GM19438 (cell line): ENCODE results near the gene SPIN1.
A peak's percentile ranks its signal among the peaks of the same experiment; 100 is the strongest.

Experiments
- ATAC-seq: cut with Tn5 transposase; IDR thresholded peaks from one replicate; pipeline ENCODE4 v1.9.1; 2021; ENCODE audit warnings: low read depth; ENCODE audit not compliant: unreplicated experiment

The SPIN1 gene

GRCh38 chr9:88387552-88388202, 567 bp upstream of the SPIN1 start:
- peak; percentile 14 for ATAC-seq

GRCh38 chr9:88388886-88389605, 802 bp downstream of the SPIN1 start:
- peak; percentile 29 for ATAC-seq

- no peak for ATAC-seq
These were observed 2.2 kb downstream of the SPIN1 start for GRCh38 chr9:88390371-88390990.

GRCh38 chr9:88391236-88391635, 3.0 kb downstream of the SPIN1 start:
- no peak for ATAC-seq

DNA sequence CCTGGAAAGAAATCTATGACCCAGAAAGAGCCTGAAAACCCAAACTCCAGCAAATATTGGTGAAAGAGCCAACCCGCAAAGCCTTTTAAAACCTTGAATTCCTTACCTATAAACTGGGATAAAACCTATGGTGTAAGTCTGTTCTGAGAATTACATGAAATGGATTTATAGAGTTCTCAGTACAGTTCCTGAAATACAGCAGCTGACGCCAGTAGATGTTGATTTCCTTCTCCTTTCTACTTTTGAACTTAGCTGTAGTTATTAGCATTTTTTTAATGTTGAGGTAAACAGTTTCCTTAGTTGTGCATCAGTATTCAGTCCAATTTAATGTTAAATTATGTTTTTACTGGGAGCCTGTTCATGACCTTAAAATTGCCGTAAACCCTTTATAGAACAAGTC, 3.7 kb downstream of the SPIN1 start:
- no peak for ATAC-seq

DNA sequence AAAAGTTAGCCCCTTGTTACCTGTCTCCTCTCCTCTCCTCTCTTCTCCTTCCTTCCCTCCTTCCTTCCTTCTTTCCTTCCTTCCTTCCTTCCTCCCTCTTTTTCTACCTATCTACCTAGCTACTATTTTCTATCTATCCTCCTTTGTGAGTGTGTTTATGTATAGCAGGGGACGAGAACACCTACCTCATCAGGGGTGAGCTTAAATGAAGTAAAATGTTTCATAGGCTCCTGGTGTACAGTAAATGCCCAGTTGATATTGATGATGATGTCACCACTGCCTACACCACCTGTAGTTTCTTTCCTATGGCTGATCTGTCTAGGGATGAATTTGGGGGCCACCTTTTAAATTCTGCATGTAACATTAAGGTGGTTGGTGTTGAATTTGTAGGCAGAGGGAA, 4.3 kb downstream of the SPIN1 start:
- no peak for ATAC-seq

DNA sequence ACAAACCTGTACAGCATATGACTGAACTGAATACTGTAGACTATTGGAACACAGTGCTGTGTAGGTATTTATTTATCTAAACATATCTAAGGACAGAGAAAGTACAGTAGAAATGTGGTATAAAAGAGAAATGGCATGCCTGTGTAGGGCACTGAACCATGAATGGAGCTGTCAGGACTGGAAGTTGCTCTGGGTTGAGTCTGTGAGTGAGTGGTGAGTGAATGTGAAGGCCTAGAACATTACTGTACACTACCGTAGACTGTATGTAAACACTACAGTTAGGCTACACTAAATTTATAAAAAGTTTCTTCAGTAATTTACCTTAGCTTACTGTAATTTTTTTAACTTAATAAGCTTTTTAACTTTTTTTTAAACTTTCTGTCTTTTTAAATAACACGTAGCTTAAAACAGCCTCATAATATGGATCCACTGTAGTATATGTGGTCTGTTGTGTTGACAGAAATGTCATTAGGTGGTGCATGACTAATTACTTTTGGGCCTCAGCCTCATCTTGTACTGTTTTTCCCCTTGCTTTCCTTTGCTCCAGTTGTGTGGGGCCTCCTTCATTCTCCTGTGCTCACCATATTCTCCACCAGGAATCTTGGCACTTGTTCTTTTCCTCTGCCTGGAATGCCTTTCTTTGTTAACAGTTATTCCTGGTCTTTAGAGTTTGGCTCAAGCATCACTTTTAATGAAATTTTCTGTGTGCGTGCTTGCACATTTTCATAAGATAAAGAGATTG, 8.8 kb downstream of the SPIN1 start:
- no peak for ATAC-seq

GRCh38 chr9:88398016-88398415, 9.8 kb downstream of the SPIN1 start:
- no peak for ATAC-seq

DNA sequence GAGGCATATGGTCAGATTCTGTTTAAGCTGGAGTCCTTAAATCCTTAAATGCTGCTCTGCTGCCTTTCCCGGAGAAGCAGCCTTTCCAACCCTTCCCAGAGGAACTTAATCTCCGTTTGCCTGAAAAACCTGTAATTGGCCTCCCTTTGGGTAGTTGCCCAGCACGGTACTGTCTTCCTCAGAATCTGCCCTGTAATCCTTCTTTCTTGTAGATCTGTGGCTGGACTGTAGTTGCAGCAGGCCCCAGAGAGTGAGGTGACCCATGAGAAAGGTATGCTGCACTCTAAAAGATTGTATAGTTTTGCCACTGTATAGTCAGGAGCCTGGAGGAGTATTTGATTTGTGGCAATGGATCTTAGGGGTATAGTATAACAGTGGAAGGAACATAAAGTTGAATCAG, 11.7 kb downstream of the SPIN1 start:
- ATAC-seq = no peak

DNA sequence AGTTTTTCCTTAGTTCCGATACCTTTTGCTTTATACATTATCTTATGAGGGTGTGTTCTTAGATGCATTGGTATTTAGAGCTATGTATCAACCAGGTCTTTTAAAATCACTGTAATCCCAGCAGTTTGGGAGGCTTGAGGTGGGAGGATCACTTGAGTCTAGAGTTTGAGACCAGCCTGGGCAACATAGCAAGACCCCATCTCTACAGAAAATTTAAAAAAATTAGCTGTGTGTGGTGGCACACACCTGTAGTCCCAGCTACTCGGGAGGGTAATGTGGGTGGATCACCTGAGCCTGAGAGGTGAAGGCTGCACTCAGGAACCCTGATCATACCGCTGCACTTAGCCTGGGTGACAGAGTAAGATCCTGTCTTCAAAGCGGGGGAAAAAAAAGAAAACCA, 15.1 kb downstream of the SPIN1 start:
- ATAC-seq = no peak

DNA sequence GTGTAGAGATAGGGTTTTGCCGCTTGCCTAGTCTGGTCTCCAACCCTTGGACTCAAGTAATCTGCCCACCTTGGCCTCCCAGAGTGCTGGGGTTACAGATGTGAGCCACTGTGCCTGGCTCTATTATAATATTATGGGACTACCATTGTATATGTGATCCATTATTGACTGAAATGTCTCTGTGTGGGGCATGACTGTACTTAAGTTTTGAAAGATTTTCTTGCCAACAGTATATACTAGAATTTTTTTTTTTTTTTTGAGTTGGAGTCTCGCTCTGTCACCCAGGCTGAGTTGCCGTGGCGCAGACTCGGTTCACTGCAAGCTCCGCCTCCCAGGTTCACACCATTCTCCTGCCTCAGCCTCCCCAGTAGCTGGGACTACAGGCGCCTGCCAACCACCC, 17.8 kb downstream of the SPIN1 start:
- no peak for ATAC-seq

DNA sequence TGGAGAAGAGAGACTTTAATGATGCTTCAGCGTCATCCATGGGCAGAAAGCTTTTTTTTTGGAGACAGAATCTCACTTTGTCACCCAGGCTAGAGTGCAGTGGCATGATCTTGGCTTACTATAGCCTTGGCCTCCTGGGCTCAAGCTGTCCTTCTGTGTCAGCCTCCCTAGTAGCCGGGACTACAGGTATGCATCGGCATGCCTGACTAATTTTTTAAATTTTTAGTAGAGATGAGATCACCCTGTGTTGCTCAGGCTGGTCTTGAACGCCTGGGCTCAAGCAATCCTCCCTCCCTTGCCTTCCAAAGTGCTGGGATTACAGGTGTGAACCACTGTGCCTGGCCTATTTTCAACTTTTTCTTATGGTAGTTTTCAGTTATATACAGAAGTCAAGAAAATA, 23.2 kb downstream of the SPIN1 start:
- no peak for ATAC-seq

- ATAC-seq = no peak
These were observed 26.1 kb downstream of the SPIN1 start for GRCh38 chr9:88414298-88414697.

- ATAC-seq = no peak
These were observed 29.8 kb downstream of the SPIN1 start for GRCh38 chr9:88418025-88418424.

- no peak for ATAC-seq
These were observed 30.7 kb downstream of the SPIN1 start for GRCh38 chr9:88418715-88419540.

DNA sequence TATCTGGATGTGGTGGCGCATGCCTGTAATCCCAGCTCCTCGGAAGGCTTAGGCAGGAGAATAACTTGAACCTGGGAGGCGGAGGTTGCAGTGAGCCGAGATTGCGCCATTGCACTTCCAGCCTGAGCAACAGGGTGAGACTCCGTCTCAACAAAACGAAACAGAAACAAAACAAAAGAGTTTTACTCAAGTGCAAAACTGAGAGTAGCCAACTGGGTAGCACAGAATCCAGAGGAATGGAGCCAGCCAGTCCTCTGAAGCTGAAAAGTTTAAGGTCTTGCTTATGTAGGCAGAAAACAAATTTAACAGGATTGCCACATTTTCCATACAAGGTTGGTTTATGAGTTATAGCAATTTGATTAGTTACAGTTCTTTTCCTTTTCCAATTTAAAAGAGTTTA, 32.0 kb downstream of the SPIN1 start:
- no peak for ATAC-seq

- ATAC-seq = no peak
These were observed 33.1 kb downstream of the SPIN1 start for GRCh38 chr9:88421348-88421747.

DNA sequence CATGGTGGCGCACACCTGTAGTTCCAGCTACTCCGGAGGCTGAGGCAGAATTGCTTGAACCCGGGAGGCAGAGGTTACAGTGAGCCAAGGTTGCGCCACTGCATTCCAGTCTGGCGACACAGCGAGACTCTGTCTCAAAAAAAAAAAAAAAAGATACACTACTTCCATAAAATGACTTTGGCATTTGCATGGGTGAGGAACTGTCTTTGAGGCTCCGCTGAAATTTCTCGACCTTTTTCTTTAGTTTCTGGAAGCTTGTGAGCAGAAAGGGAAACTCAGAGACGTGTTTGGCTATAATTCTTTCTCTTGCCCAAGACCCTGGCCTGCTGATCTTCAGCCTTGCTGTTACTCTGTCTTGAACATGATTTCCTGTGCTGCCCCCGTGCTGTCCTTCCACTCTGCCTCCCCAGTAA, 37.3 kb downstream of the SPIN1 start:
- ATAC-seq = no peak

DNA sequence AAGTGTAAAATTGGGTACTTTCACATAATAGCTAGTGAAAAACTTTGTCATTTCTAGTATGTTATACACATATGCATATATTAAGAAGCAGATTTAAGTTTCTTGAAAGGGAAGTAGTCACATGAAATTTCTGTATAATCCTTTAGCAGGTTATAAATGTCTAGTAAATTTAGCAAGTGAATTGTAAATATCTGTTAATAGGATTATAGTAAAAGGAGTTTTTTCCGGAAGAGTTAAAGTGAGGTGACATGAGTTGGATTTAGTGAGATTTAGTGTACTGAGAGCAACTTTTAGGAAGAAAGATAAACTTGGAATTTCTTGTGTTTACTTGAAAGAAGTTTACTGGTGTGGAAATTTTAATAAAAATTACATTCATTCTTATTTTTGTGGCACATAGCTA, 38.4 kb downstream of the SPIN1 start:
- ATAC-seq = no peak

GRCh38 chr9:88429595-88430430, 41.6 kb downstream of the SPIN1 start:
- no peak for ATAC-seq
